ENCODE measurements around the gene VPREB3.

The VPREB3 gene

GRCh38 chr22:23754220-23754919 lies at the start of gene VPREB3:
Gene VPREB3 (minus strand): TSS chr22:23754425. CDS start chr22:23754363, 62 bp downstream.
- no peak for TF ChIP-seq CTCF (IDR thresholded peaks at IDR 0.05; ENCODE audit: control extremely low read depth, extremely low read depth, low read depth, missing control alignments)
- ChIA-PET CTCF (interaction anchor here (0.8 to 1.8 kb wide), 6 partner anchors 10 to 95 kb away, joined by 3 to 4 read pairs (median 3); partner anchors contain the start of gene CHCHD10), POLR2A (no interaction called here)
- DNase-seq (ENCODE audit: extremely low spot score) = no peak

GRCh38 chr22:23803001-23803819 lies 49.0 kb upstream of the VPREB3 start:
- POLR2A ChIA-PET = interaction anchor here (0.5 to 0.9 kb wide), 2 partner anchors 16 to 790 kb away, joined by 3 to 4 read pairs; no protein-coding TSS in a partner anchor
- CTCF ChIA-PET = interaction anchor here (0.9 to 3.2 kb wide), 3 partner anchors 18 to 46 kb away, joined by 3 to 9 read pairs (median 3); no protein-coding TSS in a partner anchor
- DNase-seq (ENCODE audit: extremely low spot score) = peak; percentile 58
- no peak for TF ChIP-seq CTCF (IDR thresholded peaks at IDR 0.05; ENCODE audit: control extremely low read depth, extremely low read depth, low read depth, missing control alignments)

- ChIA-PET CTCF (interaction anchor here (1.4 to 3.2 kb wide), 2 partner anchors 13 to 47 kb away, joined by 4 to 9 read pairs; no protein-coding TSS in a partner anchor), POLR2A (no interaction called here)
- no peak for TF ChIP-seq CTCF (IDR thresholded peaks at IDR 0.05; ENCODE audit: control extremely low read depth, extremely low read depth, low read depth, missing control alignments)
- no peak for DNase-seq (ENCODE audit: extremely low spot score)
These were observed 47.7 kb upstream of the VPREB3 start for GRCh38 chr22:23801886-23802377.

GRCh38 chr22:23801238-23801821 lies 47.1 kb upstream of the VPREB3 start:
- ChIA-PET CTCF (interaction anchor here (1.4 kb wide), 1 partner anchor 13 kb away, joined by 4 read pairs; no protein-coding TSS in a partner anchor), POLR2A (no interaction called here)
- no peak for TF ChIP-seq CTCF (IDR thresholded peaks at IDR 0.05; ENCODE audit: control extremely low read depth, extremely low read depth, low read depth, missing control alignments)
- DNase-seq (ENCODE audit: extremely low spot score) = no peak

- ChIA-PET CTCF (interaction anchor here (1.4 kb wide), 1 partner anchor 49 kb away, joined by 3 read pairs; no protein-coding TSS in a partner anchor), POLR2A (no interaction called here)
- peak; percentile 82 for DNase-seq (ENCODE audit: extremely low spot score)
- no peak for TF ChIP-seq CTCF (IDR thresholded peaks at IDR 0.05; ENCODE audit: control extremely low read depth, extremely low read depth, low read depth, missing control alignments)
These were observed 46.3 kb upstream of the VPREB3 start for GRCh38 chr22:23800297-23801237.
